GM12891 (cell line): ENCODE measurements around the gene GPR37.

Source experiments
- DNase-seq: peaks from one replicate; pipeline ENCODE4 v3.0.0; 2011; ENCODE audit warnings: low spot score; ENCODE audit not compliant: insufficient read length
- FAIRE-seq: peaks from 2 replicates; lab custom pipeline; 2011; peaks lifted over from hg19 to GRCh38; lab: Jason Lieb, UNC
- PAX5 ChIP-seq: IDR thresholded peaks from 2 replicates; pipeline ENCODE4 v1.6.1; 2011; ENCODE audit warnings: low read length, moderate library complexity, mild to moderate bottlenecking; ENCODE audit not compliant: insufficient read depth, severe bottlenecking
- POLR2A ChIP-seq: IDR thresholded peaks from 2 replicates; pipeline ENCODE4 v1.6.1; 2011; ENCODE audit warnings: low read depth, low read length, control low read depth
- POLR2AphosphoS5 ChIP-seq: IDR thresholded peaks from 2 replicates; pipeline ENCODE4 v1.6.1; 2011; ENCODE audit warnings: low read depth, low read length, control low read depth
- POU2F2 ChIP-seq: IDR thresholded peaks from 2 replicates; pipeline ENCODE4 v1.6.1; 2011; ENCODE audit warnings: low read depth, mild to moderate bottlenecking, control low read depth, low read length, moderate library complexity
- SPI1 ChIP-seq: IDR thresholded peaks from 2 replicates; pipeline ENCODE4 v1.6.1; 2011; ENCODE audit warnings: low read depth, low read length, control low read depth
- TAF1 ChIP-seq: IDR thresholded peaks from 2 replicates; pipeline ENCODE4 v1.6.1; 2011; ENCODE audit warnings: low read depth, low read length, control low read depth

Gene GPR37

GRCh38 chr7:124764847-124765400, 668 bp downstream of the GPR37 start:
- TF ChIP-seq POU2F2 (no peak), POLR2AphosphoS5 (no peak), TAF1 (no peak), POLR2A (no peak), PAX5 (no peak)
- FAIRE-seq (peak; percentile 31), DNase-seq (peak; percentile 30)

- DNase-seq (no peak), FAIRE-seq (no peak)
- TF ChIP-seq PAX5 (no peak), SPI1 (no peak), POLR2A (no peak)
Measured at GRCh38 chr7:124764051-124764846, 1.3 kb downstream of the GPR37 start.

- no peak for DNase-seq
- FAIRE-seq, result no peak
- no peak for TF ChIP-seq POU2F2
- TF ChIP-seq POLR2A, result no peak
- no peak for TF ChIP-seq PAX5
Measured at GRCh38 chr7:124762611-124763143, 2.9 kb downstream of the GPR37 start.

GRCh38 chr7:124761164-124761715, 4.4 kb downstream of the GPR37 start:
- TF ChIP-seq POLR2AphosphoS5, result no peak
- no peak for TF ChIP-seq POU2F2
- no peak for TF ChIP-seq PAX5
- no peak for TF ChIP-seq SPI1
- TF ChIP-seq TAF1, result no peak
- no peak for TF ChIP-seq POLR2A
- no peak for DNase-seq
- FAIRE-seq, result no peak

GRCh38 chr7:124758327-124758726, 7.3 kb downstream of the GPR37 start:
- DNase-seq (no peak), FAIRE-seq (no peak)
- no peak for TF ChIP-seq PAX5
- TF ChIP-seq SPI1, result no peak
- TF ChIP-seq POLR2AphosphoS5, result no peak
- no peak for TF ChIP-seq POU2F2
- no peak for TF ChIP-seq POLR2A
- no peak for TF ChIP-seq TAF1

- DNase-seq (no peak), FAIRE-seq (no peak)
- TF ChIP-seq POU2F2, result no peak
- no peak for TF ChIP-seq TAF1
- TF ChIP-seq SPI1, result no peak
- TF ChIP-seq POLR2A, result no peak
- TF ChIP-seq POLR2AphosphoS5, result no peak
Measured at GRCh38 chr7:124754576-124755268, 10.9 kb downstream of the GPR37 start.

- TF ChIP-seq SPI1 (no peak), POU2F2 (no peak), POLR2A (no peak), POLR2AphosphoS5 (no peak), TAF1 (no peak), PAX5 (no peak)
- no peak for FAIRE-seq
- DNase-seq, result no peak
Measured at GRCh38 chr7:124752310-124752709, 13.3 kb downstream of the GPR37 start.

GRCh38 chr7:124751027-124751426, 14.6 kb downstream of the GPR37 start:
- DNase-seq (no peak), FAIRE-seq (no peak)
- TF ChIP-seq SPI1 (no peak), TAF1 (no peak), POLR2AphosphoS5 (no peak), POLR2A (no peak), POU2F2 (no peak), PAX5 (no peak)

GRCh38 chr7:124747072-124747471, 18.5 kb downstream of the GPR37 start:
- DNase-seq (no peak), FAIRE-seq (no peak)
- no peak for TF ChIP-seq PAX5
- no peak for TF ChIP-seq POLR2AphosphoS5
- no peak for TF ChIP-seq SPI1
- TF ChIP-seq POU2F2, result no peak
- no peak for TF ChIP-seq TAF1
- TF ChIP-seq POLR2A, result no peak
